OCI-LY1 (cell line): ENCODE measurements around the gene PRKCE.

Experiments used
- EZH2 ChIP-seq: fragments of 200-600 bp; sonication (generic), shearing (Covaris generic); IDR thresholded peaks from 2 replicates; pipeline ENCODE4 v1.8.0; 2017; ENCODE audit warnings: borderline replicate concordance, mixed run types, mild to moderate bottlenecking, antibody characterized with exemption, low read length, moderate library complexity, mixed read lengths
- TF ChIP-seq, protein P1 (sequence below): fragments of 200-600 bp; sonication (generic), shearing (Covaris generic); IDR thresholded peaks from 2 replicates; pipeline ENCODE4 v1.5.1; 2017; ENCODE audit warnings: mild to moderate bottlenecking, antibody characterized with exemption, low read length, moderate library complexity, mixed read lengths

DNA sequence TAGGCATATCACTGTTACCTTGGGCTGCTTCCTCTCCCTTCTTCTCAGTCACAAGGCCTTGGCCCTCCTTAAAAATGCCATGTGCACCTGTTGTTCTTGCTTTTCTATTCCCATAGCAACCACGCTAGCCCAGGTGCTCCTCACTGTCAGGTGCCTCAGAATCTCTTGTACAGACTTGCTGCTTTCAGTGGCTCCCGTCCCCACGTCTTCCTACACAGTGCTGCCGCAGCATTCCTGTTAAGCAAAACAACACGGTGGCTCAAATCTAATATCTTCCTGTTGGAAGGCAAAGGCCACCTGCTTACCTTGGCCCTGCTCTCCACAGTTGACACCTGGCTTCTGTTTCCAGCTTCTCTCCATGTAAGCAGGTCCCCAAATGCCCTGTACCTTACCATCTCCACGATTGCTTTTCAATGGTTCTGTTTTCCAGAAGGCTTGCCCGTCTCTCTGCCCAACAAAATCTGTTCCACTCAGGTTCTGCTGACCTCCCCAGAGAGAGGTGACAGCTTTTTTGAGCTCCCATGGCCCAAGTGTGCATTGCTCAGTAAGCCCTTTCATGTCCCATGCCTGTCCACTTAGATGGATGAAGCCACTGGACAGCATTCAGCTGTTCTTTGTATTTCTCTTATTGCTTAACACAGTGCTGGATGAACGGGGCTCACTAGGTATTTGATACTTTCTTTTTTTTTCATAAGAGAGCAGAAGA is 240.4 kb downstream of the PRKCE start:
- TF ChIP-seq, protein P1, sequence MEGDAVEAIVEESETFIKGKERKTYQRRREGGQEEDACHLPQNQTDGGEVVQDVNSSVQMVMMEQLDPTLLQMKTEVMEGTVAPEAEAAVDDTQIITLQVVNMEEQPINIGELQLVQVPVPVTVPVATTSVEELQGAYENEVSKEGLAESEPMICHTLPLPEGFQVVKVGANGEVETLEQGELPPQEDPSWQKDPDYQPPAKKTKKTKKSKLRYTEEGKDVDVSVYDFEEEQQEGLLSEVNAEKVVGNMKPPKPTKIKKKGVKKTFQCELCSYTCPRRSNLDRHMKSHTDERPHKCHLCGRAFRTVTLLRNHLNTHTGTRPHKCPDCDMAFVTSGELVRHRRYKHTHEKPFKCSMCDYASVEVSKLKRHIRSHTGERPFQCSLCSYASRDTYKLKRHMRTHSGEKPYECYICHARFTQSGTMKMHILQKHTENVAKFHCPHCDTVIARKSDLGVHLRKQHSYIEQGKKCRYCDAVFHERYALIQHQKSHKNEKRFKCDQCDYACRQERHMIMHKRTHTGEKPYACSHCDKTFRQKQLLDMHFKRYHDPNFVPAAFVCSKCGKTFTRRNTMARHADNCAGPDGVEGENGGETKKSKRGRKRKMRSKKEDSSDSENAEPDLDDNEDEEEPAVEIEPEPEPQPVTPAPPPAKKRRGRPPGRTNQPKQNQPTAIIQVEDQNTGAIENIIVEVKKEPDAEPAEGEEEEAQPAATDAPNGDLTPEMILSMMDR = no peak
- TF ChIP-seq EZH2 = no peak
